Activated naive CD4-positive, alpha-beta T cell treated with Interleukin-2 at 50 U/mL for 16 hours (primary cell): ENCODE data around the gene IL21.

Experiments
- DNase-seq: peaks from one replicate; pipeline ENCODE4 v3.0.0-alpha.2; 2020

Gene IL21

GRCh38 chr4:122632396-122633143, 11.7 kb upstream of the IL21 start:
- DNase-seq: no peak

GRCh38 chr4:122625156-122625555, 4.3 kb upstream of the IL21 start:
- no peak for DNase-seq

- no peak for DNase-seq
Measured at GRCh38 chr4:122624205-122624604, 3.3 kb upstream of the IL21 start.

GRCh38 chr4:122623637-122624166, 2.8 kb upstream of the IL21 start:
- no peak for DNase-seq

GRCh38 chr4:122622400-122622799, 1.5 kb upstream of the IL21 start:
- no peak for DNase-seq

GRCh38 chr4:122619611-122620010, 1.3 kb downstream of the IL21 start:
- DNase-seq: no peak

GRCh38 chr4:122617597-122618593, 3.0 kb downstream of the IL21 start:
- DNase-seq: no peak

- no peak for DNase-seq
Measured at GRCh38 chr4:122616915-122617596, 3.8 kb downstream of the IL21 start.

- no peak for DNase-seq
Measured at GRCh38 chr4:122614621-122615020, 6.2 kb downstream of the IL21 start.

GRCh38 chr4:122612540-122612939, 8.3 kb downstream of the IL21 start:
- DNase-seq: no peak

- no peak for DNase-seq
Measured at GRCh38 chr4:122606364-122607043, 14.4 kb downstream of the IL21 start.

- DNase-seq: no peak
Measured at GRCh38 chr4:122604146-122604545, 16.7 kb downstream of the IL21 start.

- no peak for DNase-seq
Measured at GRCh38 chr4:122603156-122603574, 17.7 kb downstream of the IL21 start.

- DNase-seq: no peak
Measured at GRCh38 chr4:122602277-122603142, 18.4 kb downstream of the IL21 start.

GRCh38 chr4:122591196-122591595, 29.7 kb downstream of the IL21 start:
- DNase-seq: no peak

GRCh38 chr4:122588453-122589238, 32.2 kb downstream of the IL21 start:
- no peak for DNase-seq

GRCh38 chr4:122584519-122584918, 36.3 kb downstream of the IL21 start:
- DNase-seq: no peak

GRCh38 chr4:122583906-122584305, 37.0 kb downstream of the IL21 start:
- DNase-seq: no peak

GRCh38 chr4:122577808-122578781, 42.8 kb downstream of the IL21 start:
- peak; percentile 71 for DNase-seq
